Stromal cell of bone marrow (primary cell): ENCODE data around the gene NRG4.
A peak's percentile ranks its signal among the peaks of the same experiment; 100 is the strongest.
"Not testable (repeated sequence)": the region's sequence is repeated elsewhere in the genome, so short reads cannot be mapped to it uniquely, and the experiment has no call there.

ENCODE experiments used
- DNase-seq: peaks from one replicate; pipeline ENCODE4 v3.0.0-alpha.2; 2012; ENCODE audit warnings: low read depth

Gene NRG4

GRCh38 chr15:75926931-75927330, 85.3 kb downstream of the NRG4 start:
- DNase-seq, result no peak

DNA sequence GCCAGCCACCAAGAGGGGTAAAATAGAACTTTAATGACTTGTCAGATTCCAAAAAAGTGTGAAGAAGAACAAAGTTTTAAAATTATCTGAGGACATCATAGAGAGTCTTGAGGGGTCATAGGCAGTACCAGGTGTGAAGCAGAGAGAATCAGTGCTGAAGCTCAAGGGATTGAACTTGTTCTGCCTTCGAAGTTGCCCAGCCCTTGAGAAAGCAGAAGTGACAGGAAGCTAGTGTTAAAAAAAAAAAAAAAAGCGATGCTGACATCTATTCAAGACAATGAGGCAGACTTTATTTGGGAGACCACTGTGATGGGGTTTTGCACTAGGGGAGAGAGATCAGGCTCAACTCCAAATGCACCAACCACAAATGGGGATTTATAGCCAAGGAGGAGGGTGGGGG, 86.8 kb downstream of the NRG4 start:
- DNase-seq, result no peak

GRCh38 chr15:75924576-75924975, 87.6 kb downstream of the NRG4 start:
- no peak for DNase-seq

DNA sequence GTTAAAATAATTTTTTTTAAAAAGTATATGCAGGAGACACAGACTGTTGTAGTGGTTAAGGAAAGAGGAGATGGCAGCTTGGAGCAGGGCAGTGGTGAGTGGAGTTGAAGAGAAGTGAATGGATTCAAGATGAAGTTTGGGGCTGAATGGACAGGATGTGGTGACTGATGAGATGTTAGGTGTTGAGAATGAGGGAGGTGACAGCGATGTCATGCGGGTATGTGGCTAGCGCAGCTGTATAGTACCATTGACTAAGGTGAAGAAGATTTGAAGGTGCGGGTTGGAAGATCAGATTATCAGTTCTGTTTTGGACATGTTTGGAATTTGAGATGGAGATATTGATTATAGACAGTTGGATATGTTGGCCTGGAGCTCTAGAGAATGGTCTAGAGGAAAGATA, 88.5 kb downstream of the NRG4 start:
- DNase-seq, result no peak

GRCh38 chr15:75921732-75922703, 90.2 kb downstream of the NRG4 start:
- peak; percentile 70 for DNase-seq

DNA sequence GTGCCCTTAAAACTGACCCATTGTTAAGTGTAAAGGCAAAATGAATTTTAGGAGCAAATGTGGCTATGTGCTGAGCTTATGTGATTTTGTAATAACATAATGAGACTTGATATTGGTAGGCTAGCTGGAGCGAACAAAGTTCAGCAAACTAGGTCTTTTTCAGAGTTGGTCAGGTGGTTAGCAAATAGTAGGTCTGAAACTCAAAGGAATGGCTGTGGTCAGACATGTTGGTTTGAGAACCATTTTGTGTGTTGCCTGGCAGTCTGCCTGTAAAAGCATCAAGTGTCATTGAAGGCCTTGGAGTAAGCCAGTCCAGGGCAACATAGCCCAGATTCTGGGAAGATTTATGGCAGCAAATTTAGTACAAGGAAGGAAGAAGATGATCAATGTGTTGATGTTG, 92.1 kb downstream of the NRG4 start:
- peak; percentile 21 for DNase-seq

DNA sequence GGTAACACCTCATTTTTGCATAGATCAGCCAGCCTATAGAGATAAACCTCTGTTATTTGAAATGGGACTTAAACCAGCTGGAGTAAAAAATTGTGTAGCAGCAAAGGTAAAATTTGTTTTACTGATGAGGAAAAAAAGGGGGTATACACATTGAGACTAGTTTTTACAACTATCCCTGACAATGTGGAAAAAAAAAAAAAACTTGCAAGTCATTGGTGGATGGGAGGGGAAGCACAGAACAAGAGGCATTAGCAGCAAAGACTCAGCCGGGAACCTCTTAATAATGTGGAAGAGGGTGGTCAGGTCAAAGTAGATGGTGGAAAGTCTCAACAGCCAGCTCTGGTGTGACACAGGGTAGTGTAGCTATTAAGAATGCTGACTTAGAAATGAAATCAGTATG, 94.1 kb downstream of the NRG4 start:
- DNase-seq, result no peak

GRCh38 chr15:75916978-75917377, 95.2 kb downstream of the NRG4 start:
- DNase-seq, result no peak

GRCh38 chr15:75910355-75910754, 101.9 kb downstream of the NRG4 start:
- not testable (repeated sequence) for DNase-seq

- no peak for DNase-seq
Observed at GRCh38 chr15:75905231-75905630, 107.0 kb downstream of the NRG4 start.

DNA sequence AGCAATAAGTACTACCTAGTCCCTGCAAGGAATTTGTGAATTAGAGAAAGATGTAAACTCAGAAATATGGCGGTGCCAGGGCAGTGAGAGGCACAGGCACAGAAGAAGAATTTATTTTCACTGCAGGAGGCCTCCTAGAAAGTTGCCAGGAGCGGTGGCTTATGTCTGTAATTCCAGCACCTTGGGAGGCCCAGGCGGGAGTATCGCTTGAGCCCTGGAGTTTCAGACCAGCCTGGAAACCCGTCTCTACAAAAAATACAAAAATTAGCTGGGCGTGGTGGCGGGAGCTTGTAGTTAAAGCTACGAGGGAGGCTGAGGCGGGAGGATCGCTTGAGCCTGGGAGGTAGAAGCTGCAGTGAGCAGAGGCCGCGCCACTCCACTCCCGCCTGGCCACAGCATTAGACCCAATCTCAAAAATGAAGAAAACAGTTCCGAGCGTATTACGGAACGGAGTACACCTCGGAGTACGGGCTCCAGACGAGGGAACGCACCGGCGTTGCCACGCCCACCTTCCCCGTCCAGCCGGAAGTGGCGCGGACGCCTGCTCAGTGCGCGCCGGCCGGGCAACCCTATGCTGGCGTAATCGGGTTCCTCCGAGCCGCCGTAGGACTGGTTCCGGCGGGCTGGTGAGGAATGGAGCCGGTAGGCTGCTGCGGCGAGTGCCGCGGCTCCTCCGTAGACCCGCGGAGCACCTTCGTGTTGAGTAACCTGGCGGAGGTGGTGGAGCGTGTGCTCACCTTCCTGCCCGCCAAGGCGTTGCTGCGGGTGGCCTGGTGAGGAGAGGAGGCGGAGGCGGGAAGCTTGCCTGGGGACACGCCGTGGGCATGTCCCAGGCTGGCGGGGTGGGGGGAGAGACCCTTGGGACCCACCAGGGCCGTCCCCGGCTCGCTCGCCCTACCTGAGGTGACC, 108.6 kb downstream of the NRG4 start, which contains the start of gene FBXO22:
FBXO22 (plus strand) TSS at position 548 of the 909 bp plus-strand sequence; CDS start at position 634, 86 bp downstream.
- DNase-seq, result peak; percentile 82

- no peak for DNase-seq
Observed at GRCh38 chr15:75902129-75902557, 110.1 kb downstream of the NRG4 start.

DNA sequence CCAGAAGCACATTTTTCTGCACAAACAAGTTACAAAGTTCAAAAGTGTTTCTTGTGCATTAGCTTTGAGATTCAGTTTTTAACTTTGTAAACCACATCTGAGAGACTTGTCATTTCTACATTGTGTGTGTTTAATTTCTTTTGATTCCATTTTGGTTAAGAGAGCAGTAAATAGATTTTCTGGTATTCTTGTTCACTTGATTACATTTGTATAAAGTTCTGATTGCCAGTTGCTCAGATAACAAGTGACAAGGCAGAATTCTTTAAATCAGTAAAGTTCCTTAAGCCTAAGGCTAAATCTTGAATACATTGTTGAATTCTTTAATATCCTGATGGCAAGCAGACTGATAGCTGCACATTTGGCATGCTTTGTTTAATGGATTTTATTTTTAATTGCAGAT, 111.6 kb downstream of the NRG4 start:
- no peak for DNase-seq

DNA sequence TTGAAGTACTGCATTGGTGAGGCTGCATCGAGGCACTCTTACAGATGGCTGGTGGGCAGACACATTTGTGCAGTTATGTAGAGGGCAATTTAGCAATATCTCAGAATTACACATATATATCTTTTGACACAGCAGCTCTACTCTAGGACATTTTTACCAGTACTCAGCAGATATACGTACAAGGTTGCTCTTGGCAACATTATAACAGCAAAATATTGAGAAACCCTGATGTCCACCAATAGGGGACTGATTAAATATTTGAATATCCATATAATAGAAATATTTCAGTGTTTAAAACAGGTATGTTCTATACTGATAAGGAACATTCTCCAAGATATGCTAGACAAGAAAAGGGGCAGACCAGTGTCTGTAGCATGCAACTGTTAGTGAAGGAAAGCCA, 116.5 kb downstream of the NRG4 start:
- DNase-seq, result no peak

DNA sequence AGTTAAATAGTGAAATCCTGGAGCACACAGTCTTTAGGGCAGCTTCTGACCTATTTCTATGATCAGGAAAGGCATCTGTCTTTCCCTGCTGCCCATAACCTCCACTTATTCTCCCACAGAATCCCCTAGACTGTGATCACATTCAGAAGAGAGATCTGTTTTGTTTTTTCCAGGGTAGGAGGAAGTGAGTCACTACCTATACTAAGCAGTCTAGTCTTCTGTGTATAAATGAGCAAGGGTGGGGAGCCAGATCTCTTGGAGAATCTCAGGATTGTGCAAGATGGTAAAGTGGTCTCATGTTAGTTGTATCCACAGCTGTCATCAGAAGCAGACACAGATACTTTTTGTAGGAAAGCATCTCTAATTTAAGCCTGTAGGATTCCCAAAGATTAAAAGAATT, 120.3 kb downstream of the NRG4 start:
- peak; percentile 68 for DNase-seq
